ENCODE measurements around the gene ACVR1. TPM values are rescaled to one million over a fixed set of nuclear protein-coding genes. Genes with fewer than 3 reads are reported as not detected.

Gene ACVR1
- total and polyA plus RNA-seq, 2 of the 13 experiments (the other 11 are each of a cell fraction or from before 2014, with no cell fraction given): 2.3 to 5.4 TPM

DNA sequence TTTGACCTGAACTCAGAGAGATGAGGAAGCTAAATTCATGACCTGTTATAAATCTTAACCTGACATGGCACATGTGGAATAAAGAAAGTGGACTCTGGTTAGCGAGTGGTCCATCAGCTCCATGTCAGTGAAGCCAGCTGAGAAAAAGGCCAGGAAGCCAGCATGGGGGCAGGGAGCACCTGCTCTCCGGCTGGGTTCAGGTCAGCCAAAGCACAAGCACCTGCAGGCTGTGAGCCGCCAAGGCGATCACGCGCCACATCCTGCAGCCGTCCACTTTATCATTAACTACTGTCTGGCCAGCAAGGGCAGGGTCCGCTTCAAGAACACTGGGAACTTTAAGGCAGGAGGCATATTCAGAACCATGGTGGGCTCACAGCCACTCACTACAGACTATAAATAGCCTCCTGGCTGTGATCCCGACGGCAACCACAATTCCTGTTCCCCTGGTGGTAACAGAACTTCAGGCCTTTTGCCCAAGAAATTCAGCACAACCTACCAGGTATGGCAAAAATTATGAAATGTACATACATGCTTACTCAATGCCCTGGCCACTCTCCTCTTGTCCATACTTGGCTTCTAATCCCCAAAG, 35.5 kb downstream of the ACVR1 start (continued):
- TF ChIP-seq MLXIP (CRISPR knock-in tag; IDR thresholded peaks at IDR 0.05; ENCODE audit: borderline replicate concordance) (no peak), PPARG (CRISPR knock-in tag; conservative IDR thresholded peaks at IDR 0.05) (peak; percentile 54; the same call in 1 of the 2 replicates), ZNF644 (CRISPR knock-in tag; IDR thresholded peaks at IDR 0.05; ENCODE audit: low read depth) (0 out of 2 replicates have a peak, but pooled peaks have one; percentile 27), SKIL (CRISPR knock-in tag; IDR thresholded peaks at IDR 0.05; ENCODE audit: borderline replicate concordance) (0 out of 2 replicates have a peak, but pooled peaks have one; percentile 52), ZNF562 (CRISPR knock-in tag; IDR thresholded peaks at IDR 0.05; ENCODE audit: borderline replicate concordance) (no peak), ZFP36L1 (CRISPR knock-in tag; IDR thresholded peaks at IDR 0.05) (no peak), ZSCAN29 (CRISPR knock-in tag; conservative IDR thresholded peaks at IDR 0.05) (no peak), ZNF703 (CRISPR knock-in tag; IDR thresholded peaks at IDR 0.05; ENCODE audit: borderline replicate concordance) (no peak), ZSCAN9 (CRISPR knock-in tag; IDR thresholded peaks at IDR 0.05; ENCODE audit: borderline replicate concordance) (0 out of 2 replicates have a peak, but pooled peaks have one; percentile 51), RNF2 (conservative IDR thresholded peaks at IDR 0.05; ENCODE audit: low read depth) (no peak), KAT7 (CRISPR knock-in tag; IDR thresholded peaks at IDR 0.05; ENCODE audit: borderline replicate concordance) (peak; percentile 61; the same call in 1 of the 2 replicates), ZSCAN31 (CRISPR knock-in tag; IDR thresholded peaks at IDR 0.05; ENCODE audit: low read depth) (no peak), GFI1 (CRISPR knock-in tag; IDR thresholded peaks at IDR 0.05; ENCODE audit: borderline replicate concordance) (no peak), KMT2A (CRISPR knock-in tag; IDR thresholded peaks at IDR 0.05) (peak; percentile 84)
- TF ChIP-seq, protein P1, sequence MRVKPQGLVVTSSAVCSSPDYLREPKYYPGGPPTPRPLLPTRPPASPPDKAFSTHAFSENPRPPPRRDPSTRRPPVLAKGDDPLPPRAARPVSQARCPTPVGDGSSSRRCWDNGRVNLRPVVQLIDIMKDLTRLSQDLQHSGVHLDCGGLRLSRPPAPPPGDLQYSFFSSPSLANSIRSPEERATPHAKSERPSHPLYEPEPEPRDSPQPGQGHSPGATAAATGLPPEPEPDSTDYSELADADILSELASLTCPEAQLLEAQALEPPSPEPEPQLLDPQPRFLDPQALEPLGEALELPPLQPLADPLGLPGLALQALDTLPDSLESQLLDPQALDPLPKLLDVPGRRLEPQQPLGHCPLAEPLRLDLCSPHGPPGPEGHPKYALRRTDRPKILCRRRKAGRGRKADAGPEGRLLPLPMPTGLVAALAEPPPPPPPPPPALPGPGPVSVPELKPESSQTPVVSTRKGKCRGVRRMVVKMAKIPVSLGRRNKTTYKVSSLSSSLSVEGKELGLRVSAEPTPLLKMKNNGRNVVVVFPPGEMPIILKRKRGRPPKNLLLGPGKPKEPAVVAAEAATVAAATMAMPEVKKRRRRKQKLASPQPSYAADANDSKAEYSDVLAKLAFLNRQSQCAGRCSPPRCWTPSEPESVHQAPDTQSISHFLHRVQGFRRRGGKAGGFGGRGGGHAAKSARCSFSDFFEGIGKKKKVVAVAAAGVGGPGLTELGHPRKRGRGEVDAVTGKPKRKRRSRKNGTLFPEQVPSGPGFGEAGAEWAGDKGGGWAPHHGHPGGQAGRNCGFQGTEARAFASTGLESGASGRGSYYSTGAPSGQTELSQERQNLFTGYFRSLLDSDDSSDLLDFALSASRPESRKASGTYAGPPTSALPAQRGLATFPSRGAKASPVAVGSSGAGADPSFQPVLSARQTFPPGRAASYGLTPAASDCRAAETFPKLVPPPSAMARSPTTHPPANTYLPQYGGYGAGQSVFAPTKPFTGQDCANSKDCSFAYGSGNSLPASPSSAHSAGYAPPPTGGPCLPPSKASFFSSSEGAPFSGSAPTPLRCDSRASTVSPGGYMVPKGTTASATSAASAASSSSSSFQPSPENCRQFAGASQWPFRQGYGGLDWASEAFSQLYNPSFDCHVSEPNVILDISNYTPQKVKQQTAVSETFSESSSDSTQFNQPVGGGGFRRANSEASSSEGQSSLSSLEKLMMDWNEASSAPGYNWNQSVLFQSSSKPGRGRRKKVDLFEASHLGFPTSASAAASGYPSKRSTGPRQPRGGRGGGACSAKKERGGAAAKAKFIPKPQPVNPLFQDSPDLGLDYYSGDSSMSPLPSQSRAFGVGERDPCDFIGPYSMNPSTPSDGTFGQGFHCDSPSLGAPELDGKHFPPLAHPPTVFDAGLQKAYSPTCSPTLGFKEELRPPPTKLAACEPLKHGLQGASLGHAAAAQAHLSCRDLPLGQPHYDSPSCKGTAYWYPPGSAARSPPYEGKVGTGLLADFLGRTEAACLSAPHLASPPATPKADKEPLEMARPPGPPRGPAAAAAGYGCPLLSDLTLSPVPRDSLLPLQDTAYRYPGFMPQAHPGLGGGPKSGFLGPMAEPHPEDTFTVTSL (CRISPR knock-in tag; IDR thresholded peaks at IDR 0.05; ENCODE audit: borderline replicate concordance): peak; percentile 88
